ENCODE measurements around the gene FREY1.
A peak's percentile ranks its signal among the peaks of the same experiment; 100 is the strongest.

The FREY1 gene, protein sequence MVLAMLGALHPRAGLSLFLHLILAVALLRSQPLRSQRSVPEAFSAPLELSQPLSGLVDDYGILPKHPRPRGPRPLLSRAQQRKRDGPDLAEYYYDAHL

DNA sequence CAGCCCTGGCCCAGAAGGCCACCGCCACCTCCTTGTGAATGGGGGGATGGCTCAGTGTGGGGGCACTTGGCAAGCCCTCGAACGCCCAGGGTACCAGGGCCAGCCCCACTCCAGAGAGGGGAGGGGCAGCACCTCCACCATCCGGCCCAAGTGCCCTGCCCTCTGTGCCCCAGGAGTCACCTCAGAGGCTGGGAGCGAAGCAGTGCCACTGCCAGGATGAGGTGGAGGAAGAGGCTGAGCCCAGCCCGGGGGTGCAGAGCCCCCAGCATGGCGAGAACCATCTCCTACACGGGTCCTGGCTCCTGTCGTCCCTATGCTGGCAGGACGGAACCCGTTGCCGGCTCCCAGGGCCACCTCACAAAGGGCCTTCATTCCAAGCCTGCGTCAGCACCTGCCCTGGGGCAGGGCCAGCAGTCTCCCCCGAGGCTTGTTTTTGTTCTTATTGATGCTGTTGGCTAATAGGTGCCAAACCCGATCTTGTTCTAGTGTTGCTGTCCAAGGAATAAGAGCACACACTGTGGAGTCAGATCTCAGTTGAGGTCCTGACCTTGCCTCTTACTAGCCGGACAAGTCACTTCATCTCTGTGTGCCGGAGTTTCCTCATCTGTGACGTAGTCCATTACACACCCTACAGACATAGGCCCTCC is at the start of gene FREY1:
Gene FREY1 (minus strand): TSS at position 307 of the 647 bp plus-strand sequence. CDS start 26 bp downstream, at position 281.
- no peak for DNase-seq

DNA sequence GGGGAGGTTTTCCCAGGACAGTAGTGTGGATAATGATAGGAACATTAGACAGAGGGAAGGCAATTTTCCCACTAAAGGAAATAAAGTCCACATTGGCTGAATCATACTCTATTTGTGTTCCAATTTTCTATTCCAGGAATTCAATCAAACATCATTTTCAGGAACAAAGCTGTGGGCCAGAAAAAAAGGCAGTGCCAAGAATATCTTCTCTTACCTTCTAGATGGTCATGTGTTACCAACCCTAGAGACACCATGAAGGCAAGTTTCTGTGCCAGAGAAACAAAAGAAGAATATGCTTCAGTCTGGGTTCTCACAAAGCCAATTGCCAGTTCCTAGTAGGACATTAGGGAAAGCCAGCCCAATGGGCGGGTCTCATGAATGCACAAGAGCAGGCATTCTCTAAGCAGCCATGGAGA is 42.9 kb upstream of the FREY1 start:
- DNase-seq: no peak

DNA sequence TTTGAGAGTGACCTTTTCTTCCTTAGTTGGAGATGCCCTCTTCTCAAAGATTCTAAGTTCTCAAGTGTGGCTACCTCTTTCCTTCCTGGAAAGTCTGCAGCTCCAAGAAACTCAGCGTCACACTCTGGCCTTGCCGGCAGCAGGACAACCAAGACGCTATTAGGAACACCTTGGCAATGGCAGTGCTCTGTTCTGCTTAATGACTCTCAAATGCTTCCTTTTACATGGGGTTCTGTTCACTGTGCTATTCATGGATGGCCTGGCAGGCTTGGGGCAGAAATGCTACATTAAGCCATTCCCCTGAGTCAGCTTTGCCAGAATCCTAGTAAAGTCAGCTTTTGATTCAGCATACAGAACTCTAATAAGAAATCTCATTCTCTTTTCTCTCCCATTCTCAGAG is 41.3 kb upstream of the FREY1 start:
- no peak for DNase-seq

DNA sequence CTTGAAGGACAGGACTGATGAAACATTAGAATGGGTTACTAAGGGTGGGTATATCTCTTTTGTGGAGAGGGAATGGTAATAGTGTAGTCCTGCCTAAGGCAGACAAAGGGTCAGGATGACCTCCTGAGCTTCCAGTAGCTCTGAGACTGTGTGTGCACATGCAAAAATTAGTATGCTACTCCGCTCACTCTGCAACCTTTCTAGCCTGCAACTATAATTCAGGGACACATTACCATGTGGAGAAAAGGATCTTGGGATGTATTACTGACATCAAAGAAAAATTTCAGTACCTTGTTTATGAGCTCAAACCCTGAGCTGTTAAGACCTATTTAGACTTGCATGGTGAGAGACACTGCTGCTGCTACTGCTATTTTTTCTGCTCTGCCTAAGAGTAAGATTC is 40.8 kb upstream of the FREY1 start:
- DNase-seq: no peak

DNA sequence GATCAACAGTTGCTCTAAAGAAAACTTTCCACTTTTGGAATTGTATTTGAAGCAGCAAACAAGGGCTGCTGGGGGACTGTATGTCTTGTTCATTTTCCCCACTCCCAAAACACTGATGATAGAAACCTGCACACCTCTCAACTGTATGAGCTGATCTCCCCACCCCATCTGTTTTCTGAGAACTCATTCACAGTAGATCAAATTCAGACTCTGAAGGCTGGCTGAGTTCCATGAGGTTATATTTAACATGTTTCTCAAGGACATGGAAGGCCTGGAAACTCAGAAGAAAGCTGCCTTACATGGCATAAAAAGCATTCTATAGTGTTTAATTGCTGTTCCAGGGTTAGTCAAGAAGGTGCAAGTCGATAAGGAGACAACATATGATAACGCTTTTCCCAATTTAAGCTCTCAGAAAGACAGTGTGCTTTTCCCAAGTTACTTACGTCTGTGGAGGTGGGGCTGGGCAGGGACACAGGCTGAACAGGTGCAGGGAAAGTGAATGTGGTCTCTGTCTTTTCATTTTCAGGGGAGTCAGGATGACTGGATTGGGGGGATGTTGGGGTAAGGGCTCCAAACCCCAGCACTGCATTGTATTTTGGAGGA is 38.4 kb upstream of the FREY1 start:
- DNase-seq: no peak

DNA sequence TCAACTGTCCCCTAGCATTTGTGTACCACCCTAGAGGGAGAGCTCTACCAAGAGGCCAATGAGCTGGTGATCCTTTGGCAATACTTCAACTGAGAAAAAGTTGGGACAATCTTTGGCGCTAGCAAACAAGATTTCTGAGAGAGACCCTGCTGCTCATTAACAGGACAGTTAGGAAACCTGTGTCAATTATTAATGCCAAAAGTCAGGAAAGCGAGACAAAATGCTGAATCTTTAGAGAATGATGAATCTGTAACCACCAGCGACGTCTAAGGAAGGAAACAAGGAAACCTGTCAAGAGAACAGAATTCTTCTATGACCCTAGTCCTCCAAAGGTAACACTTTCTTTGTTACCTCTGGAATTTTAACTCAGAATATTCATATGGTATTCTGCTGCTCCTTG is 35.3 kb upstream of the FREY1 start:
- DNase-seq: no peak

DNA sequence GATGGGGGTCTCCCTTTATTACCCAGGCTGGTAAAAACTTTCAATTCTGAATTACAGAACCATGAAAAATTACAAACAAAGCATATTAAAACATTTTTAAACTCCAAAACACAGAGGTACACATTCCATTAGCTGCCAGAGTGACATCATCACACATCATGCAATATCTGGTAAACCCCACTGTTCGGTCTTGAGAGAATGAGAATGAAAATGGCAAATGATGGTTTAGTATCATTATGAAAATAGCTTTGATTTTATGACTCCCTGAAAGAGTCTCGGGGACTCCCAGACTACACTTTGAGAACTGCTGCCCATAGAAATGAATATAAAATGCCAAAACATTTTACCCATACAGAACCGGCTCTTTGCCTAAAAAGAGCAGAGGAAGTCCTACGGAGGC is 34.2 kb upstream of the FREY1 start:
- DNase-seq: no peak

DNA sequence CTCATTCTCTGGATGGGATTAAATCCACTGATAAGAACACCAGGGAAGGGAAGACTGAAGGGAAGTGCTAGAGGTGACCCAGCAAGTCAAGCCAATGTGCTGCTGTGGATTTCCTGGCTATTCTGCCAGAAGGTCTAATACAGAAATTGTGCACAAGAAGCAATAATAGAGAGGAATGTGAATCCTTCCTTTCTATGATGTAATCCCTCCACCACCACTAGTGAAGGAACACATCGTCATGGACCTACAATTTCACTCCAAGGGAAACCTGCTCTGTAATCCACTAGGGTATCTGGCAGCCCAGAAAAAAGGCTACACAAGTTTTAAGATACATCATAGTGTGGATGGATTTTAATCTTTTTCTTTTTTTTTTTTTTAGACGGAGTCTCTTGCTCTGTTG is 32.8 kb upstream of the FREY1 start:
- no peak for DNase-seq

DNA sequence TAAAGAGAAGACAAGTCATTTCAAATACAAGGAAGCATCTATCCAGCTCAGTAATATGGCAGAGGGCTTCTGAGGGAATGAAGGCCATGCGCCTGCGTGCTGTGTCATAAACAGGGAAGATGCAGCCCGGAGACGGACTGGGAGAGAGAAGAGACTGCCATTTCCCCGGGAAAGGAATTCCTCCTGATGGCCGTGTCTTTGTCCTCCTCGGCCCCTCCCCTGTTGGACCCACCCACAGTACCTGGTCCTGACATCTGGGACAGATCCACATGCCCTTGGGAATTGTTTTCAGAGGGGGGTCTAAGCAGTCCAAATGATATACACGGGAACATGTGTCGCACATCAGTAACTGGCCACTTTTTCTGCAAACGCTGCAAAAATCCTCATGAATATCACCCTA is 30.8 kb upstream of the FREY1 start:
- no peak for DNase-seq

DNA sequence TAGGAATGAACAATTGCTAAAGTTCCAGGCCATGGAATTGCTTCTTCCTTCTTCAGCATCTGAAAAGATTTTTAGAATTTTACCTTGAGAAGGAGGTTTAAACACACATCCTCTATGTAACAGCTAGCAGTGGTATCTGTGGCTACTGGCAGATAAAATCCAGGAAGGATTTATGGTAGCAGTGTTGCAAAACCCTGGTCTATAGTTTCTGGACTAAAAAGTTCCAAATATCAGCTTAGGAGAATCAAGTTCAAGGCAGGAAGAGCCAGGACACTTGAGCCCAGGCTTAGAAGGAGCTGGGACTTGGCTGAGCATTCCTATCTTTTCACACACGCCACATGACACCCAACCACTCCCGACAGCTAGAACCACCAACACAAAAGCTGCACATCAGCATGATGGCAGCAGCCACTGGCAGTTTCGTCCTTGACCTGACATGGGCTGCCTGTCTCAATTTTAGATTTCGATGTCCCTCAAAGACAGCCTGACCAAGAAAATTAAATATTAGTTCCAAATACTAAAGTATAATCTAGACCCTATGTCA is 29.5 kb upstream of the FREY1 start:
- no peak for DNase-seq

DNA sequence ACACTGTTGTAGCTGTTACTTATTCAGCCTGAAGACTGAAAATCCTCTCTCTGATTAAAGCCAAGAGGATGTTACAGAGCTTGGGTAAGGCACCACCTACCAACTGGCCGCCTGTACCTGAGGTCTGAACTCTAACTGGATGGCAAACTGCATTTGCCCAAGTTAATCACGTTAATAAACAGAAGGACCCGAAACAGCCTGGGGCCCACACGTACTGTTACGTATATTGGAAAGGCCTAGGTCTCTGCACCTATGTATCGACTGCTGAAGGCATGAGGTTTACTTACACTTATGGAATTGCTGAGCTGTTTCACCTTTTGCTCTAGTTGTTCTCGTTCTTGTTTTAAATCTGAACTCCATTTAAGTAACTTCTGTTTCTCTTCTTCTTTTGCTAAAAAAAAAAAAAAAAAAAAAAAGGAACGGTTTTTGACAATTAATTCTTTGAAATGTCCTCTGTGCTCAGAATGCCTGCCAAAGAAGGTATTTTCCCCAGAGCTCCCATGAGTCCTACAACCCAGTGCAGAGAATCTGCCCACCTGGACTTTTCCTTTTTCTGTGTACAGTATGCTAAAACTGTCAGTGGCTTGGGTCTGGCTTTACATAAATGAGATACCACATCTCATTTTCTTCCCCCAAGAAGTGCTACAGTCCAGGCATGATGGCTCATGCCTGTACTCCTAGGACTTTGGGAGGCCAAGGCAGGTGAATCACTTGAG is 28.4 kb upstream of the FREY1 start:
- DNase-seq: no peak

DNA sequence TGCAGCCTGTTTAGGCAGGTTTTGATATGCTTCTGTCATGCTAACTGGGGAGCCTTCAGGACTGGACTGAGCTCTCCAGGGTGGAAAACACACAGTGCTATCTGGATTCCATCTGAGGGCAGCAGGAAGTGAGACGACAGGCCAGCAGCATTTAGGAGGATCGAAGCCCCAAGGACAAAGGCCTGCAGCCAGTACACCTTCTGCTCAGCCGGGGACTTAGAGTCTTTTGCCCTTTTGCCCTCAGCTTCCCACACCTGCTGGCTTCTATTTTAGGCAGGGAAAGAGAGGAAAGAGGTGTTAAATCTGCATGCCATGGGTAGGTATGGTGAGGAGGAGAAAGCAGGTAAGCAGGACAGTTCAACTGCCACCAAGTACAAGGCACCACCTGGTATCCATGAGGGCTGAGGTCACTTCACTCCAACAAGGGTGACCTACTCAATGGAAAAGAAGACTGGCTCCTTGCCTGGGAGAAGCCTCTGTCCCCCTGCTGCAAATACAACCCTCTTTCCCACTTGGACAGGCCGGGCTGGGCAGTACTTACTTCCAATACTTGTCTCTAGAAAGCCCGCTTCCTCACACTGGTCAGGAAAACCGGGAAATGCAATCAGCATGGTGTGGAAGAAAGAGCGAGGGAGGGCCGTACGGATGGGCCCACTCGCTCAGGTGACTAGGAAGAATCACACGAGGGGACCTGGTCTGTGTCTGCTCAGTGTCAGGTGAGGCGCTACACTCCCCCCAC is 27.7 kb upstream of the FREY1 start:
- DNase-seq: no peak

DNA sequence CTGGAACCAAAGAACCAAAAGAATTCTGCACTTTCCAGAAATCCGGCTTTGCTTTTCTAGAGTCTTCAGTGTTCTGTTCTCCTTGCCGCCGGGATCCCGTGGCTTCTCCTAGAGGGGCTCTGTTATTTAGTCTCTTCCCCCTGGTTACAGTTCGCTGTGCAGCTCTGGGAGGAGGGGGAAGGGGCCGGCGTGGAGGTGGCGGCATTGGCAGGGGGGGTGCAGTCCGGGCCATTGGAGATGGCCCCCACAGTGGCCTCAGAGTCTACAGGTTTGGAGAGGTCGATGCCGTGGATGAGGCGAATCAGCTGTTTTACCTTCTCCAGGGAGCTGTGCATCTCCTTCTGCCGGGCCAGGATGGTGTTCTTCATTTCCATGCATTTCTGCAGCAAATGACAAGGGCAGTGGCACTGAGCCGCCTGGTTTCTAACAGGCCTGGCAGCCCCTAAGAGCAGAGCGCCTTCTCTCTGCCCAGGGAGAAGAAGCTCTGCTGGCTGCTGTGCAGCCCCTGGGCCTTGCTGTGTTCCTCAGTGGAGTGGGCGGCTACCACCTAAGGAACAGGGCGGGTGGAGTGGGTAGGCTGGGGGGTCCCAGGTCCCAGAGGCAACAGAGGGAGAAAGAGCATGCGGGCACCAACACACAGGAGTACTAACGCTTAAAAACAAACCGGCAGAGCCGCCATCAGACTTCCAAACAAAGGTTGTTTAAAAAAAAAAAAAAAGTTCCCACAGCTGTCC is 26.9 kb upstream of the FREY1 start:
- no peak for DNase-seq

DNA sequence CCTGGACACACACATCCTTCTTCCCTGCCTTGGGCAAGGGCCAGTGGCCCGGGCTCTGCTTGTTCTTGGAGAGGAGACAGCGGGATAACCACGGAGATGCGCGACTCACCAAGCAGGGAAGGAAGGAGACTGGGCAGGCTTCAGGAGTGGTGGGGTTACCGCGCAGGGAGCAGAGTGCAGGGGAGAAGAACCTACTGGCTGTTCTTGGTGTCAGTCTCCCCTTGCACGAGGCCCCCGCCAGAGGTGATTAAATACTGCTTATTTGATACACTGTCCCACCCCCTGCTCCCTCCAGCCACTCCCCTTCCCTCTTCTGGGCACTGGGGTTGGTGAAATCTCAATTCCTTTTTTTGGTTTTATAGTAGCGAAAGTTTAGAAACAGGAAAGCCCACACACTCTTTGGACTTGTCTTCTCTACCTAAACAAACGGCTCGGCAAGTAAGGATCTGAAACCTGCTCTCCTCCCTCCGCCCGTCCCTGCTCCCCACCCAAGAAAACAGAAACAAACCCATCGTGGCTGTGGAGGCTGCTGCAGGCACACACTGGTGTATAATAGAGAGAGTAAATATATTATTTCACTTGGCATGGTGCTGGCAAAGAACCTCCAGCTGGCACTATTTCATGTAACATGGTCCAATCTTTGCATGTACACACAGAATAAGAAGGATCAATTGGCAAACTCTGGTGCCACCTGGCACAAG is 26.2 kb upstream of the FREY1 start:
- DNase-seq: no peak

DNA sequence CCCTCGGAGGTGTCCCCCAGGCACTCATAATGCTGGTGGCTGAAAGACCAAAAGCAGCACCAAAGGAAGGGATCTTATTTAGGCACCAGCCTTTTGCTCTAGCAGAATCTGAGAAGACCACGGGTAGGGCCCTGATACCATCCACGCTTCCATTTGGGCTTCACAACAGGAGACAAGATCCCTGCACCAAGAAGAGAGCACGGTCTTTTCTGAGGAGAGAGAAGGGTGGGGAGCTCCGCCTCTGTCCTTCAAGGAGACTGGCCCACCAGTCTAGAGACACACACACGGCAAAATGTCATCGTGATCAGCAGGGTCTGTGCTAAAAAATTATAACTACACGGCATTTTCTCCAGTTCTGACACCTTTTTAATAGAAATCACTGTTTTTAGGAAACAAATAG is 25.1 kb upstream of the FREY1 start:
- DNase-seq: no peak

DNA sequence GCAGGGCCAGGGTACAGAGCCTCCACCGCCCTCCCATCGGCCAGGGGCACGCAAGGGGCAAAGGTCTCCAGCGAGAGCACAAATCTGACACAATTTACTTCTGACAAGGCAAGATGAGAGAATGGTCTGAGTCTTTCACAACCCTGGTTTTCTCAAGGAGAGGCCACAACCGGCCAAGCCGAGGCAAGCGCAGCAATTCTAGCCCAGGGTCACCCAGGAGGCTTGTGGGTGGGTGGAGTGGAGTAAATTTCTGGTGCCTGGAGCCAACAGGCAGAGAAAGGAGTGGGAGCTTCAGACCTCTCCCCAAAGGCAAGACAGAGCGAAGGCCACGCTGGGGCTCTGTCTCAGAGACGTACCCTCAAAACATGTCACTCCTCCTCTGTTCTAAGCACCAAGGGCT is 24.7 kb upstream of the FREY1 start:
- no peak for DNase-seq

DNA sequence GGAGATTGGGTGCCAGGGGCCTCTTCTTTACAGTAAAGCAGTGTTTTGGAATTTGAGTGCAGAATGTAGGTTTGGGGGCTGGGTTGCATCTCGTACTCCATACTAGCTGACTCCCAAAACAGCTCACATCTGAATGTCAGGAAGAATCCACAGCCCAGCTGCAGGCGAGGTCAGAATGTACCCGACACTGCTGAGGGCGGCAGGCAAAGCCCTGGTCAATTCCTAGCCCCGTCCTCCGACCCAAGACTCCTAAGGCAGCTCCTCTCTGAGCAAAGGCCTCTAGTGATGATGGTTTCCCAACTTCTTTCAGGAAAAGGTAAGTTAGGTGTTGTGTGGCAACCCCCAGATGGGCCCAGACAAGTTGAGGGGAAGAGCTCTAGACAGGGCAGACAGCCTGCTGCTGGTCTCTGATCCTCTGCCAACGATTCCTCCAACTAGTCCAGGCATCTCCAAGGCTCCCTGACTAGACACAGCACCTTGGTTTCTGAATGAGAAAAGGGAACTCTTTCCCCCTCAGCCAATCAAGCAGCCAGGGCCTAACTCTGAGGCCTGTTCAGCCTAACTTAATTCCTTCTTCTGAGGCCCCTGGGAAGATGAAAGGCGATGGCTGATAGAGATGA is 24.0 kb upstream of the FREY1 start:
- DNase-seq: no peak

DNA sequence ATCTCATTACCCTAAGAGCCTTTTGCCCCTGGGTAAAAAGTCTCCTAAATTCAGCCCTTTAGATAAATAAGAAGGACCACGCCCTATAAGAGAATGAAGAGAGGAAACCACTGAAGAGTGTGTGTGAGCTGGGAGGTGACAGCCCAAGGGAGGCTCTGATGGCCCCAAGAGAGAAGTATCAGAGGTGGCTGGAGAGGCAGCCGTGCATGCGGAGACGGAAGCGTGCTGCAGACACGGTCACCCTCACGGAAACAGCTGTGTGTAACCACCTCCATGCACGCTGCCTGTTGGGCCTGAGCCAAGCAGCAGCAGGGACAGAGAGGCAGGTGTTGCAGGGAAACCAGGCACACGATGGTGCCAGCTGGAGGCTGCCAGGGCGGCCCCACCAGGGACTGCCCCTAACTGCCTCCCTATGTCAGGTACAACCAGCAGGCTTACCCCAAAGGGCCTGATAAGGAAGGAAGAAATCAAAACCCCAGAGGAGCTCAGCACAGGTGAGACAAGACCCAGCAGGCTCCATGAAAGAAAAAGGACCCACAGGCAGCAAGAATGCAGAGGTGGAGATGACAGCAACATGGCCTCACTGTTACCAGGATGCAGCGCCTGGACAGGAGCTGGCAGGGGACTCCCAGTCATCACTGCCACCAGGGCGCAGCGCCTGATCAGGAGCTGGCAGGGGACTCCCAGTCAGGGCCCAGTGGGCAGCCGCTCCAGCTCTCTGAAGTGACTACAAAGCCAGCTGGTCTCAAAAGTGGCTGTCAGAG is 23.1 kb upstream of the FREY1 start:
- peak; percentile 72 for DNase-seq

DNA sequence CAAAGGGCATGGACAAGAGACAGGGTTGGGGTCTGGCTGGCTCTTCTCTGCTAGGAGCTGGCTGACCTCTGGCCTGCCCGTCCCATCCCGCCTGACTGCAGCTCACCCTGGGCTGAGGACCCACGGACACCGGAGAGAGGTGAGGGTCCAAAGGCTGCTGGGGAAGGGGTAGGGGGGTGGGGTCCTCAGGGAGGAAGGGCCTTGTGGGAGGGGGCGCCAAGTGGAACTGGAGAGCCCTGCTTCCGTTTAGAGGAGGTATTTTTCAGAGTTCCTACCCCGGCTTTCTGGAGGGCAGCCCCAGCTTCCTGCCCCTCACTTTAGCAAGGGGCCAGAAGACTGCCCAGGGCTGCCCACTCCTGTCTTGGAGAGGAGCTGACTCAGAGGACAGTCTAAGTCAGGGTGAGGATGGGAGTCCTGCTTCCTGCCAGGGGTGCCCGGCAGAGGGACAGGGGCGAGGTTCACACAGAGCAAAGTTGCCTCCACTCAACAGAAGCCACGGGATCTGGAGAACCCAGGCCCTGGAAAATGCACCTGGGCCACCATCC is 22.5 kb upstream of the FREY1 start:
- no peak for DNase-seq

DNA sequence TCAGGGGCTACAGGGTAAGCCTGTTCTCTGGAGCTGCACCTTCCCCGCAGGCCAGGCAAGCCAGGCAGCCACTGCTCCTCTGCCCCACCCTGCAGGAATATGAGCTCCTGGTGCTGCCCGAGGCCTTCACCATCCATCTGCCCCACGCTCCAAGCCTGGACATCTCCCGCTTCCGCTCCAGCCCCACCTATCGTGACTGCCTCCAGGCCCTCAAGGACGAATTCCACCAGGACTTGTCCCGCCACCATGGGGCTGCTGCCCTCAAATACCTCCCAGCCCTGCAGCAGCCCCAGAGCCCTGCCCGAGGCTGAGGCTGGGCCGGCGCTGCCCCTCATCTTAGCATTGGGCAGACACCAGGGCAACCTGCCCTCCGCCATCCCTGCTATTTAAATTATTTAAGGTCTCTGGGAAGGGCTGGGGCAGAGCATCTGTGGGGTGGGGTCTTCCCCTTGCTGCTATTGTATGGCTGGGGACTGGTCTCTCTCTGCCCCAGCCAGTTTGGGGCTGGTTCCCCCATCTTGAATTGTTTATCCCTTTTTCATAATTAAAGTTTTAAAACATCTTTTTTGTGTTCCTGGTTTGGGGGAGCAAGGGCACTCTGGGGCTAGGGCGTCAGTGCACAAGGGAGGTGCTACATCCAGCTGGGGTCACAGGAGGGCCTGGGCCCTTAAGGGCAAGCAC is 21.6 kb upstream of the FREY1 start:
- no peak for DNase-seq
